Esophagus squamous epithelium (tissue), 4 donors: Measurements from ENCODE around the gene PDE5A.

Experiments
- CTCF ChIP-seq, 6 experiments: fragments of 450-650 bp in 4 of 6; fragments of 200-600 bp in 2 of 6; sonication (generic) in 2 of 6; IDR thresholded peaks; one replicate each; pipeline ENCODE4 v1.5.1; 2016 to 2019; ENCODE audit warnings: antibody characterized with exemption in 6 of 6, mild to moderate bottlenecking in 4 of 6, moderate library complexity in 4 of 6
- POLR2A ChIP-seq, 4 donors: fragments of 450-650 bp; IDR thresholded peaks; one replicate each; pipeline ENCODE4 v1.6.1; 2017; ENCODE audit warnings: antibody characterized with exemption in 4 of 4, mild to moderate bottlenecking in 4 of 4, moderate library complexity in 3 of 4

- TF ChIP-seq POLR2A (IDR thresholded peaks at IDR 0.05) (no peak), CTCF (IDR thresholded peaks at IDR 0.05) (no peak)
Observed at GRCh38 chr4:119632216-119632615, 3.6 kb upstream of the PDE5A start.
